ENCODE data around the gene FRMD4B. TPM values are rescaled to one million over a fixed set of nuclear protein-coding genes. Genes with fewer than 3 reads are reported as not detected.

The FRMD4B gene
- total and polyA plus RNA-seq, 10 of the 15 experiments (the other 5 are each of a cell fraction or from before 2014, with no cell fraction given), result 3.9 to 11.4 (median 8.0) TPM

GRCh38 chr3:69419276-69419675, 33.4 kb upstream of the FRMD4B start:
- ChIA-PET CTCF (no interaction called here), SMC1A (ENCODE audit: uncharacterized antibody, unreplicated experiment) (interaction anchor here (1.7 kb wide), 1 partner anchor 9 kb away, joined by 4 read pairs; no protein-coding TSS in a partner anchor), POLR2A (no interaction called here), RAD21 (ENCODE audit: unreplicated experiment) (no interaction called here)
- Histone ChIP-seq H3K36me3 (ENCODE audit: control insufficient read depth in 2 of 2, insufficient read depth in 2 of 2, low read length in 1 of 2) (no peaks in the 10 kb centered on the region), H3K79me2 (ENCODE audit: control insufficient read depth, insufficient read depth, low read length) (no peaks in the 10 kb centered on the region), H4K20me1 (ENCODE audit: control insufficient read depth, insufficient read depth) (no peaks in the 10 kb centered on the region), H3K27ac (ENCODE audit: control insufficient read depth, insufficient read depth) (no peak overlapping the region), H3K9ac (ENCODE audit: control insufficient read depth, insufficient read depth, low read length) (no peak overlapping the region), H3K27me3 (replicated peaks in 1 of 2; ENCODE audit: control insufficient read depth in 2 of 2, insufficient read depth in 2 of 2, low read length in 1 of 2) (no peaks in the 10 kb centered on the region), H3K4me1 (ENCODE audit: control insufficient read depth, insufficient read depth, low read length) (no peaks in the 10 kb centered on the region), H2AFZ (ENCODE audit: control insufficient read depth, low read depth, low read length) (no peak overlapping the region), H3K4me2 (ENCODE audit: control insufficient read depth, insufficient read depth) (no peak overlapping the region), H3K9me3 (replicated peaks; ENCODE audit: control insufficient read depth, insufficient read depth, low read length) (no peaks in the 10 kb centered on the region), H3K4me3 (no peak overlapping the region)
- no TSS peak for BruUV-seq (replicated peaks)
- DNase-seq (ENCODE audit: low read depth, low spot score) (no peak), ATAC-seq (no peak), FAIRE-seq (no peak)
- WGBS (ENCODE audit: insufficient coverage, insufficient replicate concordance, low lambda C conversion rate, missing lambda C conversion rate), result 58% methylated on average over 3 of the region's 3 CpGs
- intact Hi-C loops (cut with micrococcal nuclease; ENCODE audit: unreplicated experiment), result no loop called here
- in situ Hi-C loops (cut with MboI), result no loop called here
- TF ChIP-seq SPI1 (IDR thresholded peaks at IDR 0.05; ENCODE audit: borderline replicate concordance, insufficient read depth, low read depth, low read length) (no peak), ZNF274 (IDR thresholded peaks at IDR 0.05; ENCODE audit: insufficient read depth, insufficient read length) (no peak), POLR2A (IDR thresholded peaks at IDR 0.05; ENCODE audit: low read depth, low read length) (no peak), SUZ12 (IDR thresholded peaks at IDR 0.05; ENCODE audit: unreplicated experiment) (no peak), ZSCAN29 (IDR thresholded peaks at IDR 0.05) (no peak), CBFB (IDR thresholded peaks at IDR 0.05; ENCODE audit: low read depth) (no peak), SREBF2 (IDR thresholded peaks at IDR 0.05; ENCODE audit: low read length) (no peak), ELK1 (IDR thresholded peaks at IDR 0.05; ENCODE audit: low read depth, low read length) (no peak), ZBTB40 (IDR thresholded peaks at IDR 0.05; ENCODE audit: borderline replicate concordance) (no peak), CBX5 (IDR thresholded peaks at IDR 0.05; ENCODE audit: low read depth) (no peak), EP300 (IDR thresholded peaks at IDR 0.05; ENCODE audit: borderline replicate concordance in 1 of 2, control insufficient read depth in 1 of 2, low read depth in 2 of 2, low read length in 2 of 2) (no peak), MTA3 (IDR thresholded peaks at IDR 0.05; ENCODE audit: borderline replicate concordance, low read length) (no peak), HDGF (IDR thresholded peaks at IDR 0.05) (no peak), CBX3 (IDR thresholded peaks at IDR 0.05; ENCODE audit: borderline replicate concordance, low read depth) (no peak), HDAC6 (IDR thresholded peaks at IDR 0.05; ENCODE audit: unreplicated experiment) (no peak), IRF3 (IDR thresholded peaks at IDR 0.05) (no peak)
